Measurements from ENCODE around the gene IL1RAPL1. TPM values are rescaled to one million over a fixed set of nuclear protein-coding genes. Genes with fewer than 3 reads are reported as not detected.

IL1RAPL1 gene
- total RNA-seq, 1 donor from 2014 or later: not detected

DNA sequence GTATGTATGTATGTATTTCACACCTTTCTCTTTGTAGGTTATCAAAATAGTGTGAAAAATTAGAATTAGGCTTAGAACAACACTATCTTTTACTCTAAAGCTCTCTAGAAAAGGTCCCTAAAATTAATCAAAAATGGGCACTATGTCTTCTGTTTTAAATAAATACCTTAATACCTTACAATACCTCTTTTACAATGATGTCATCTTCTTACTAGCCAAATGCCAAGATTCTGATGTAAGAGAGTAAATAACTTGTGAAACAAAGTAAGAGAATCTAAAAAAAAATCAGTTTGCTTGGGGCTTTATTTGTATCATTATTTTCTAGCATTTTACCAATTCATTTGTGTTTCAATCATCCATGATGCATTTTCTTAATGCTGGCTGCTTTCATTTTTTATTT, 1225.9 kb downstream of the IL1RAPL1 start:
- TF ChIP-seq, protein P1, sequence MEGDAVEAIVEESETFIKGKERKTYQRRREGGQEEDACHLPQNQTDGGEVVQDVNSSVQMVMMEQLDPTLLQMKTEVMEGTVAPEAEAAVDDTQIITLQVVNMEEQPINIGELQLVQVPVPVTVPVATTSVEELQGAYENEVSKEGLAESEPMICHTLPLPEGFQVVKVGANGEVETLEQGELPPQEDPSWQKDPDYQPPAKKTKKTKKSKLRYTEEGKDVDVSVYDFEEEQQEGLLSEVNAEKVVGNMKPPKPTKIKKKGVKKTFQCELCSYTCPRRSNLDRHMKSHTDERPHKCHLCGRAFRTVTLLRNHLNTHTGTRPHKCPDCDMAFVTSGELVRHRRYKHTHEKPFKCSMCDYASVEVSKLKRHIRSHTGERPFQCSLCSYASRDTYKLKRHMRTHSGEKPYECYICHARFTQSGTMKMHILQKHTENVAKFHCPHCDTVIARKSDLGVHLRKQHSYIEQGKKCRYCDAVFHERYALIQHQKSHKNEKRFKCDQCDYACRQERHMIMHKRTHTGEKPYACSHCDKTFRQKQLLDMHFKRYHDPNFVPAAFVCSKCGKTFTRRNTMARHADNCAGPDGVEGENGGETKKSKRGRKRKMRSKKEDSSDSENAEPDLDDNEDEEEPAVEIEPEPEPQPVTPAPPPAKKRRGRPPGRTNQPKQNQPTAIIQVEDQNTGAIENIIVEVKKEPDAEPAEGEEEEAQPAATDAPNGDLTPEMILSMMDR (conservative IDR thresholded peaks at IDR 0.05; ENCODE audit: low read depth, low read length): no peak
- H3K4me3 ChIP-seq (ENCODE audit: low read depth, low read length): no peak overlapping the region
- DNase-seq (ENCODE audit: low read depth): no peak

DNA sequence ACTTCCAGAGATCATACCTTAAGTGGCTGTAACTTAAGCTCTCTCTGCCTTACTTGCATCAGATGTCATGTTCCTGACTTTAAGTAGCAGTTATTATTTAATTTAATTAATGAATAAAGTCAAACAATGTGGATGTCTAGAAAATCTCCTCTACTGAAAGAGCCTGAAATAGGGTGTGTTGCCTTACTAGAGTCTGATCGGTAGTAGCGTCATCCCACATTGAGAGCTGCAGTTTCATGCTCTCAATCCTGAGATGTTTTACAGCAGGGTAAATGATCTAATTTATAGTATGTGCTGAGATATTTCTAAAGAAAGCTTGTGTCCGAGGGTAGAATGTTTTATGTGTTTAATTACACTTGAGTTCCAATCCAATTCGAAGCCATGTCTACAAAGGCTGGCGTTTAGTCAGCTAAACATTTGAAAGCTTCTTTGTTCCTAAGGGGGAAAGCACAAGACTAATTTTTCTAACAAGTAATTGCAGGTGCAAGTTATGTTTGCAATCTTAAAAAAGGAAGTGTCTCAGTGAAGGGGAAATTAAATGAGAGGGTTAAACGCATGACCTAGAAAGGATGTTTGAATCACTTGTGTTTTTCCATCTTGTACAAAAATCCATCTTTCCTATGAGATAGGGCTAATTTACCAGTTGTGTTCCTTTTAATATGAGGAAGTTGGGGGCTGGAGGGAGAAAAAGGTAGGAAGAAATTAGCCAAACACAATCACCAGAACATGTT, 1237.1 kb downstream of the IL1RAPL1 start:
- no peak overlapping the region for H3K4me3 ChIP-seq (ENCODE audit: low read depth, low read length)
- TF ChIP-seq, protein P1 (conservative IDR thresholded peaks at IDR 0.05; ENCODE audit: low read depth, low read length): no peak
- DNase-seq (ENCODE audit: low read depth): no peak

DNA sequence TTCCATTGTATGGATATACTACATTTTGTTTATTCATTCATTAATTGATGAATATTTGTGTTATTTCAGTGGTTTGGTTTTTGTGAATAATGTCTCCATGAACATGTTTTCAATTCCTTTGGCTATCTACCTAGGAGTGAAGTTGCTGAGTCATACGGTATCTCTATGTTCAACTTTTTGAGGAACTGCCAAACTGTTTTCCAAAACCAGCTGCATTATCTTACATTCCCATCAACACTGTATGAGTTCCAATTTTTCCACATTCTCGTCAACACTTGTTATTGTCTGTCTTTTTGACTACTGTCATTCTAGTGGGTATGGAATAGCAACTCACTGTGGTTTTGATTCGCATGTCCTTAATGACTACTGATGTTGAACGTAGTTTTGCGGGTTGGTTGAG, 1239.5 kb downstream of the IL1RAPL1 start:
- TF ChIP-seq, protein P1 (conservative IDR thresholded peaks at IDR 0.05; ENCODE audit: low read depth, low read length): no peak
- DNase-seq (ENCODE audit: low read depth): no peak
- no peak overlapping the region for H3K4me3 ChIP-seq (ENCODE audit: low read depth, low read length)

DNA sequence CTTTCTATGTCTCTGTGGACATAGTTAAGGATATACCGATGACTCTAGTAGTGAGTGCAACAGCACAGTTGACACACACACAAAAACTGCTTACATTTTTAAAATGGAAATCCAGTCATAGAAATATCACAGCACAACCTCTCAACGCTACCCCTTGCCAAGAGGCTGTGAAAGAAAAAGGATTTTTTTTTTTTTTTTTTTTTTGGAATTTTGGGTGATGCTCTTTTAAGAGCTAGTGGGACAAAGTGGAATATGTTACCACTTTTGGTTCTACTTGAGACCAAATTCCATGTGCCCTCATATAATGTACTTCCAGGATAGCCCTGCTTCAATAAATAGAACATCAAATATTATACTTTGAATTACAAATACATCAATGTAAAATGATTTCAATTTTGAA, 1247.1 kb downstream of the IL1RAPL1 start:
- TF ChIP-seq, protein P1 (conservative IDR thresholded peaks at IDR 0.05; ENCODE audit: low read depth, low read length): no peak
- H3K4me3 ChIP-seq (ENCODE audit: low read depth, low read length): no peak overlapping the region
- no peak for DNase-seq (ENCODE audit: low read depth)

DNA sequence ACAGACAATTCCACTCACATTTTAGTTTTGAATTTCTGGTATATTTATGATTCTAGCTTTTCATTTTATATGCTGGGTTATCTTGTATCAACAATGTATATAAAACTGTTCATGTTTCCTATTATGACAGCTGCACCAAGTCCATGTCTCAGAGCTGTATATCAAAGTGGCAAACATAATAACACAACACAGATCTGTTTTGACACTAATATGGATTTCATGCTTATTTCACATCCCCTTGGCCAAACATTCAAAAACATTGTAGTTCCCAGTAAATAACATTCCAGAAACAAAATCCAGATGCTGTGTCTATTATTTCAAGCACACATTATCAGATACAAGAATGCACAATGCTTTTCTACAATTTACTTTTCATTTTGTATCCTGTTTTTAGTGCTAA, 1247.5 kb downstream of the IL1RAPL1 start:
- no peak overlapping the region for H3K4me3 ChIP-seq (ENCODE audit: low read depth, low read length)
- DNase-seq (ENCODE audit: low read depth): no peak
- TF ChIP-seq, protein P1 (conservative IDR thresholded peaks at IDR 0.05; ENCODE audit: low read depth, low read length): no peak

DNA sequence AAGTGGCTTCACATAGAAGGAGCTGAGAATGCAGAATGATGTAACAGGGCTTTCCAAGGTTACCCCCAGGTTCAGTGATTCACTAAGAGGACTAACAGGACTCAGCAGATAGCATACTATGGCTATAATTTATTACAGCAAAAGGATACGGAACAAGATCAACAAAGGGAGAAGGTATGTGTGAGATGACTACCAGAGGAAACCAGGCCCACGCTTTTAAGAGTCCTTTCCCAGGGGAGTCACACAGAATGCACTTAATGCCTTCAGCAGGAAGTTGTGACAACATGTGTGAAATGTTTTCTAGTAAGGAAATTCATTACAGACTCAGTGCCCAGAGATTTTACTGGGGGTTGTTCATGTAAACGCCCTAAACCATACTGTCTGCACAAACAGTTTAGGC, 1254.5 kb downstream of the IL1RAPL1 start:
- H3K4me3 ChIP-seq (ENCODE audit: low read depth, low read length): no peak overlapping the region
- TF ChIP-seq, protein P1 (conservative IDR thresholded peaks at IDR 0.05; ENCODE audit: low read depth, low read length): no peak
- no peak for DNase-seq (ENCODE audit: low read depth)

DNA sequence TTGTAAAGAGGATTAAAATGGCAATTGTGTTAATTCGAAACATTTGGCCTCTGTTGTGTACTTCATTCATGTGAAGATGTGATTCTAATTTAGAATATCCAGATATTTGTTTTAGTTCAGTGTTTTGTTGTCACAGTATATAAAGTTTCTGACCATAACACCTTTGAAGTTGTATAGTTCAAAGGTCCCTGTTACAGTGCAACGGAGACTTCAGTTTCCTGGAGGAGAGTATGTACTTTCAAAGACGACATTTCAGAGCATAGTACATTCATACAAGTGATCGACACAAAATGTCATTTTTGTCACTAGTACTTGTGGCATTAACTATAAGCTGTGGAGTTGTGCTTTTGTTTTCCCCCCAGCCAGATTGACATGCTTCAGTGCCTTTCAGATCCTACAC, 1255.3 kb downstream of the IL1RAPL1 start:
- no peak overlapping the region for H3K4me3 ChIP-seq (ENCODE audit: low read depth, low read length)
- DNase-seq (ENCODE audit: low read depth): no peak
- TF ChIP-seq, protein P1 (conservative IDR thresholded peaks at IDR 0.05; ENCODE audit: low read depth, low read length): no peak

All from epithelial cell of proximal tubule (primary cell).